Measurements from ENCODE around the gene MAP10.

Gene MAP10

GRCh38 chr1:232767305-232768074, 37.7 kb upstream of the MAP10 start (continued):
- TF ChIP-seq, protein P1, sequence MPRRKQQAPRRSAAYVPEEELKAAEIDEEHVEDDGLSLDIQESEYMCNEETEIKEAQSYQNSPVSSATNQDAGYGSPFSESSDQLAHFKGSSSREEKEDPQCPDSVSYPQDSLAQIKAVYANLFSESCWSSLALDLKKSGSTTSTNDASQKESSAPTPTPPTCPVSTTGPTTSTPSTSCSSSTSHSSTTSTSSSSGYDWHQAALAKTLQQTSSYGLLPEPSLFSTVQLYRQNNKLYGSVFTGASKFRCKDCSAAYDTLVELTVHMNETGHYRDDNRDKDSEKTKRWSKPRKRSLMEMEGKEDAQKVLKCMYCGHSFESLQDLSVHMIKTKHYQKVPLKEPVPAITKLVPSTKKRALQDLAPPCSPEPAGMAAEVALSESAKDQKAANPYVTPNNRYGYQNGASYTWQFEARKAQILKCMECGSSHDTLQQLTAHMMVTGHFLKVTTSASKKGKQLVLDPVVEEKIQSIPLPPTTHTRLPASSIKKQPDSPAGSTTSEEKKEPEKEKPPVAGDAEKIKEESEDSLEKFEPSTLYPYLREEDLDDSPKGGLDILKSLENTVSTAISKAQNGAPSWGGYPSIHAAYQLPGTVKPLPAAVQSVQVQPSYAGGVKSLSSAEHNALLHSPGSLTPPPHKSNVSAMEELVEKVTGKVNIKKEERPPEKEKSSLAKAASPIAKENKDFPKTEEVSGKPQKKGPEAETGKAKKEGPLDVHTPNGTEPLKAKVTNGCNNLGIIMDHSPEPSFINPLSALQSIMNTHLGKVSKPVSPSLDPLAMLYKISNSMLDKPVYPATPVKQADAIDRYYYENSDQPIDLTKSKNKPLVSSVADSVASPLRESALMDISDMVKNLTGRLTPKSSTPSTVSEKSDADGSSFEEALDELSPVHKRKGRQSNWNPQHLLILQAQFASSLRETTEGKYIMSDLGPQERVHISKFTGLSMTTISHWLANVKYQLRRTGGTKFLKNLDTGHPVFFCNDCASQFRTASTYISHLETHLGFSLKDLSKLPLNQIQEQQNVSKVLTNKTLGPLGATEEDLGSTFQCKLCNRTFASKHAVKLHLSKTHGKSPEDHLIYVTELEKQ (tag by site-specific recombination; IDR thresholded peaks at IDR 0.05; ENCODE audit: borderline replicate concordance) = no peak
- TF ChIP-seq GLIS1 (tag by site-specific recombination; IDR thresholded peaks at IDR 0.05) = peak; percentile 23; the same call in 1 of the 2 replicates
- no peak for TF ChIP-seq ZNF707 (tag by site-specific recombination; IDR thresholded peaks at IDR 0.05)
- TF ChIP-seq ZNF366 (tag by site-specific recombination; conservative IDR thresholded peaks at IDR 0.05) = peak; percentile 77
- peak; percentile 69; the same call in 1 of the 2 replicates for TF ChIP-seq ZNF223 (tag by site-specific recombination; IDR thresholded peaks at IDR 0.05)
- TF ChIP-seq SCRT1 (tag by site-specific recombination; IDR thresholded peaks at IDR 0.05; ENCODE audit: borderline replicate concordance) = peak; percentile 38; the same call in 1 of the 2 replicates
- TF ChIP-seq, protein P2, sequence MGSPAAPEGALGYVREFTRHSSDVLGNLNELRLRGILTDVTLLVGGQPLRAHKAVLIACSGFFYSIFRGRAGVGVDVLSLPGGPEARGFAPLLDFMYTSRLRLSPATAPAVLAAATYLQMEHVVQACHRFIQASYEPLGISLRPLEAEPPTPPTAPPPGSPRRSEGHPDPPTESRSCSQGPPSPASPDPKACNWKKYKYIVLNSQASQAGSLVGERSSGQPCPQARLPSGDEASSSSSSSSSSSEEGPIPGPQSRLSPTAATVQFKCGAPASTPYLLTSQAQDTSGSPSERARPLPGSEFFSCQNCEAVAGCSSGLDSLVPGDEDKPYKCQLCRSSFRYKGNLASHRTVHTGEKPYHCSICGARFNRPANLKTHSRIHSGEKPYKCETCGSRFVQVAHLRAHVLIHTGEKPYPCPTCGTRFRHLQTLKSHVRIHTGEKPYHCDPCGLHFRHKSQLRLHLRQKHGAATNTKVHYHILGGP (tag by site-specific recombination; IDR thresholded peaks at IDR 0.05) = peak; percentile 64; the same call in 1 of the 2 replicates
- TF ChIP-seq ZNF518A (tag by site-specific recombination; conservative IDR thresholded peaks at IDR 0.05; ENCODE audit: low read depth) = peak; percentile 69
- no peak for TF ChIP-seq ZNF544 (tag by site-specific recombination; IDR thresholded peaks at IDR 0.05)
- TF ChIP-seq ZNF174 (tag by site-specific recombination; IDR thresholded peaks at IDR 0.05) = peak; percentile 61; the same call in 1 of the 2 replicates
- TF ChIP-seq OSR2 (tag by site-specific recombination; IDR thresholded peaks at IDR 0.05) = peak; percentile 40; the same call in 1 of the 2 replicates
- peak; percentile 72; the same call in 1 of the 2 replicates for TF ChIP-seq ZNF558 (tag by site-specific recombination; IDR thresholded peaks at IDR 0.05)
- TF ChIP-seq, protein P3, sequence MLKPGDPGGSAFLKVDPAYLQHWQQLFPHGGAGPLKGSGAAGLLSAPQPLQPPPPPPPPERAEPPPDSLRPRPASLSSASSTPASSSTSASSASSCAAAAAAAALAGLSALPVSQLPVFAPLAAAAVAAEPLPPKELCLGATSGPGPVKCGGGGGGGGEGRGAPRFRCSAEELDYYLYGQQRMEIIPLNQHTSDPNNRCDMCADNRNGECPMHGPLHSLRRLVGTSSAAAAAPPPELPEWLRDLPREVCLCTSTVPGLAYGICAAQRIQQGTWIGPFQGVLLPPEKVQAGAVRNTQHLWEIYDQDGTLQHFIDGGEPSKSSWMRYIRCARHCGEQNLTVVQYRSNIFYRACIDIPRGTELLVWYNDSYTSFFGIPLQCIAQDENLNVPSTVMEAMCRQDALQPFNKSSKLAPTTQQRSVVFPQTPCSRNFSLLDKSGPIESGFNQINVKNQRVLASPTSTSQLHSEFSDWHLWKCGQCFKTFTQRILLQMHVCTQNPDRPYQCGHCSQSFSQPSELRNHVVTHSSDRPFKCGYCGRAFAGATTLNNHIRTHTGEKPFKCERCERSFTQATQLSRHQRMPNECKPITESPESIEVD (tag by site-specific recombination; IDR thresholded peaks at IDR 0.05) = peak; percentile 66; the same call in 1 of the 2 replicates
- TF ChIP-seq ZNF24 (tag by site-specific recombination; IDR thresholded peaks at IDR 0.05) = peak; percentile 72; the same call in 1 of the 2 replicates
- TF ChIP-seq ZNF324 (tag by site-specific recombination; IDR thresholded peaks at IDR 0.05) = peak; percentile 55; the same call in 1 of the 2 replicates
- peak; percentile 49; the same call in 1 of the 2 replicates for TF ChIP-seq ZNF629 (tag by site-specific recombination; IDR thresholded peaks at IDR 0.05)
- TF ChIP-seq ZNF354C (tag by site-specific recombination; IDR thresholded peaks at IDR 0.05; ENCODE audit: borderline replicate concordance, low read depth) = no peak
- TF ChIP-seq SP7 (tag by site-specific recombination; IDR thresholded peaks at IDR 0.05) = peak; percentile 63
